Measurements from ENCODE around the gene ASB7. TPM values are rescaled to one million over a fixed set of nuclear protein-coding genes. Genes with fewer than 3 reads are reported as not detected.

The ASB7 gene
- total RNA-seq, 2 donors from 2014 or later = 14.3 to 16.2 TPM

- TF ChIP-seq CTCF (conservative IDR thresholded peaks at IDR 0.05) = no peak
- H3K4me1 ChIP-seq (ENCODE audit: control insufficient read depth, insufficient read depth, low read length) = no peaks in the 10 kb centered on the region
- peaks cover 1% of the 10 kb centered on the region for H3K36me3 ChIP-seq (ENCODE audit: control insufficient read depth, insufficient read depth, low read length)
- no peak for DNase-seq
- H3K9ac ChIP-seq (ENCODE audit: extremely low read depth, low read length, poor library complexity, severe bottlenecking) = no peak overlapping the region
- no peaks in the 10 kb centered on the region for H3K36me3 Mint-ChIP-seq (ENCODE audit: low read depth)
- no peaks in the 10 kb centered on the region for H3K9me3 Mint-ChIP-seq
- H3K27ac ChIP-seq (ENCODE audit: low read depth, low read length) = no peak overlapping the region
- H3K4me3 ChIP-seq (ENCODE audit: low read length) = no peak overlapping the region
- H3K4me3 Mint-ChIP-seq = no peak overlapping the region
- no peaks in the 10 kb centered on the region for H3K9me3 ChIP-seq (ENCODE audit: control insufficient read depth, low read length)
- WGBS, 2 experiments (ENCODE audit: insufficient coverage in 1 of 2, insufficient read length in 1 of 2) = 77 to 96% methylated on average over 3 to 4 of the region's 4 CpGs
- H3K27me3 Mint-ChIP-seq (ENCODE audit: insufficient read depth) = no peaks in the 10 kb centered on the region
- no peak overlapping the region for H3K27ac Mint-ChIP-seq
- H3K4me1 Mint-ChIP-seq = peaks cover 15% of the 10 kb centered on the region
- no peaks in the 10 kb centered on the region for H3K27me3 ChIP-seq (ENCODE audit: control insufficient read depth, insufficient read depth, low read length, poor library complexity, severe bottlenecking)
Measured at GRCh38 chr15:100642950-100643338, 40.6 kb downstream of the ASB7 start.

- Histone ChIP-seq H3K4me1 (ENCODE audit: control insufficient read depth, insufficient read depth, low read length) (no peaks in the 10 kb centered on the region), H3K9ac (ENCODE audit: extremely low read depth, low read length, poor library complexity, severe bottlenecking) (no peak overlapping the region), H3K9me3 (ENCODE audit: control insufficient read depth, low read length) (no peaks in the 10 kb centered on the region), H3K27me3 (ENCODE audit: control insufficient read depth, insufficient read depth, low read length, poor library complexity, severe bottlenecking) (no peaks in the 10 kb centered on the region), H3K27ac (ENCODE audit: low read depth, low read length) (no peak overlapping the region), H3K4me3 (ENCODE audit: low read length) (no peak overlapping the region), H3K36me3 (ENCODE audit: control insufficient read depth, insufficient read depth, low read length) (peaks cover 6% of the 10 kb centered on the region)
- Mint-ChIP-seq H3K27ac (no peak overlapping the region), H3K9me3 (no peaks in the 10 kb centered on the region), H3K36me3 (ENCODE audit: low read depth) (no peaks in the 10 kb centered on the region), H3K27me3 (ENCODE audit: insufficient read depth) (no peaks in the 10 kb centered on the region), H3K4me1 (peaks cover 11% of the 10 kb centered on the region), H3K4me3 (no peak overlapping the region)
- no peak for TF ChIP-seq CTCF (conservative IDR thresholded peaks at IDR 0.05)
- 94 to 99% methylated on average over 5 of the region's 5 CpGs for WGBS, 2 experiments (ENCODE audit: insufficient coverage in 1 of 2, insufficient read length in 1 of 2)
- no peak for DNase-seq
Measured at GRCh38 chr15:100645671-100646070, 43.3 kb downstream of the ASB7 start.

- H3K36me3 Mint-ChIP-seq (ENCODE audit: low read depth) = peaks cover 9% of the 10 kb centered on the region
- H3K4me3 Mint-ChIP-seq = no peak overlapping the region
- H3K27ac Mint-ChIP-seq = no peak overlapping the region
- TF ChIP-seq CTCF (conservative IDR thresholded peaks at IDR 0.05) = no peak
- Histone ChIP-seq H3K27me3 (ENCODE audit: control insufficient read depth, insufficient read depth, low read length, poor library complexity, severe bottlenecking) (no peaks in the 10 kb centered on the region), H3K36me3 (ENCODE audit: control insufficient read depth, insufficient read depth, low read length) (peaks cover 6% of the 10 kb centered on the region), H3K4me3 (ENCODE audit: low read length) (no peak overlapping the region), H3K4me1 (ENCODE audit: control insufficient read depth, insufficient read depth, low read length) (peaks cover 3% of the 10 kb centered on the region), H3K9ac (ENCODE audit: extremely low read depth, low read length, poor library complexity, severe bottlenecking) (no peak overlapping the region), H3K27ac (ENCODE audit: low read depth, low read length) (no peak overlapping the region), H3K9me3 (ENCODE audit: control insufficient read depth, low read length) (no peaks in the 10 kb centered on the region)
- no peaks in the 10 kb centered on the region for H3K27me3 Mint-ChIP-seq (ENCODE audit: insufficient read depth)
- H3K9me3 Mint-ChIP-seq = no peaks in the 10 kb centered on the region
- DNase-seq = no peak
- 95 to 96% methylated on average over 7 to 8 of the region's 8 CpGs for WGBS, 2 experiments (ENCODE audit: insufficient coverage in 1 of 2, insufficient read length in 1 of 2)
- H3K4me1 Mint-ChIP-seq = peaks cover 7% of the 10 kb centered on the region
Measured at GRCh38 chr15:100648951-100649350, 46.6 kb downstream of the ASB7 start.
